ENCODE data around the gene LCN10. TPM values are rescaled to one million over a fixed set of nuclear protein-coding genes. Genes with fewer than 3 reads are reported as not detected.

The LCN10 gene
- total and polyA plus RNA-seq, 2 donors (not counting 3 experiments of a cell fraction or from before 2014, with no cell fraction given): not detected

GRCh38 chr9:136694163-136694871 is 48.4 kb downstream of the LCN10 start:
- POLR2A ChIA-PET: no interaction called here

More at GRCh38 chr9:136694163-136694871, 48.4 kb downstream of the LCN10 start:
- Histone ChIP-seq H3K36me3 (ENCODE audit: control insufficient read depth in 2 of 2, extremely low read depth in 1 of 2, insufficient read depth in 2 of 2, low read length in 2 of 2) (no peaks in the 10 kb centered on the region), H3K27ac (ENCODE audit: insufficient read depth, low read depth, low read length) (no peak overlapping the region), H3K27me3 (ENCODE audit: control insufficient read depth in 2 of 2, insufficient read depth in 2 of 2, low read length in 2 of 2) (no peaks in the 10 kb centered on the region), H3K4me1 (ENCODE audit: control insufficient read depth, extremely low read depth, insufficient read depth, low read length) (peaks cover 6% of the 10 kb centered on the region), H3K79me2 (ENCODE audit: control insufficient read depth, insufficient read depth, low read length) (no peaks in the 10 kb centered on the region), H3K9me1 (replicated peaks; ENCODE audit: control insufficient read depth, extremely low read depth, insufficient read depth, low read length) (no peaks in the 10 kb centered on the region), H3K9ac (replicated peaks; ENCODE audit: extremely low read depth, insufficient read depth, low read length) (no peak overlapping the region), H2AFZ (ENCODE audit: low read depth, low read length) (no peak overlapping the region), H3K4me3 (replicated peaks in 1 of 3; ENCODE audit: insufficient read depth in 1 of 3, low read depth in 1 of 3, low read length in 3 of 3) (no peak overlapping the region), H3K4me2 (ENCODE audit: insufficient read depth, low read length) (no peak overlapping the region), H3K9me3 (replicated peaks; ENCODE audit: control insufficient read depth, insufficient read depth, low read length) (no peaks in the 10 kb centered on the region), H4K20me1 (replicated peaks; ENCODE audit: control insufficient read depth, extremely low read depth, insufficient read depth, low read length) (no peaks in the 10 kb centered on the region)
- dilution Hi-C loops (cut with MboI; ENCODE audit: extremely low pct_ligation_motif_present, low sequenced_read_pairs) (no loop called here), intact Hi-C loops (cut with micrococcal nuclease) (loop anchor here (1.0 kb wide), 1 partner anchor 209 kb away; no protein-coding TSS in a partner anchor)
- CTCF ChIA-PET: interaction anchor here (0.7 to 1.6 kb wide), 10 partner anchors 8 to 210 kb away, joined by 3 to 6 read pairs (median 4); no protein-coding TSS in a partner anchor
- DNase-seq (ENCODE audit: low read depth, low spot score) (peak; percentile 61), FAIRE-seq (peak; percentile 24)
- no TSS peak for BruUV-seq (replicated peaks)
- TF ChIP-seq, protein P1, sequence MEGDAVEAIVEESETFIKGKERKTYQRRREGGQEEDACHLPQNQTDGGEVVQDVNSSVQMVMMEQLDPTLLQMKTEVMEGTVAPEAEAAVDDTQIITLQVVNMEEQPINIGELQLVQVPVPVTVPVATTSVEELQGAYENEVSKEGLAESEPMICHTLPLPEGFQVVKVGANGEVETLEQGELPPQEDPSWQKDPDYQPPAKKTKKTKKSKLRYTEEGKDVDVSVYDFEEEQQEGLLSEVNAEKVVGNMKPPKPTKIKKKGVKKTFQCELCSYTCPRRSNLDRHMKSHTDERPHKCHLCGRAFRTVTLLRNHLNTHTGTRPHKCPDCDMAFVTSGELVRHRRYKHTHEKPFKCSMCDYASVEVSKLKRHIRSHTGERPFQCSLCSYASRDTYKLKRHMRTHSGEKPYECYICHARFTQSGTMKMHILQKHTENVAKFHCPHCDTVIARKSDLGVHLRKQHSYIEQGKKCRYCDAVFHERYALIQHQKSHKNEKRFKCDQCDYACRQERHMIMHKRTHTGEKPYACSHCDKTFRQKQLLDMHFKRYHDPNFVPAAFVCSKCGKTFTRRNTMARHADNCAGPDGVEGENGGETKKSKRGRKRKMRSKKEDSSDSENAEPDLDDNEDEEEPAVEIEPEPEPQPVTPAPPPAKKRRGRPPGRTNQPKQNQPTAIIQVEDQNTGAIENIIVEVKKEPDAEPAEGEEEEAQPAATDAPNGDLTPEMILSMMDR (IDR thresholded peaks at IDR 0.05; ENCODE audit: extremely low read depth in 1 of 2, insufficient read depth in 1 of 2, low read depth in 1 of 2, low read length in 2 of 2): peak; percentile 75 to 89
- TF ChIP-seq JUN (IDR thresholded peaks at IDR 0.05; ENCODE audit: borderline replicate concordance, insufficient read depth, insufficient read length, low read depth): no peak
- TF ChIP-seq POLR2AphosphoS5 (IDR thresholded peaks at IDR 0.05; ENCODE audit: insufficient read depth, low read depth, low read length): no peak
- TF ChIP-seq GATA2 (IDR thresholded peaks at IDR 0.05; ENCODE audit: insufficient read depth, insufficient read length, low read depth, low read length): no peak
- TF ChIP-seq FOS (IDR thresholded peaks at IDR 0.05; ENCODE audit: borderline replicate concordance, insufficient read depth, low read length): no peak
- no peak for TF ChIP-seq MYC (IDR thresholded peaks at IDR 0.05; ENCODE audit: low read depth, low read length)
